ENCODE results near the gene ZNF808.

DNA sequence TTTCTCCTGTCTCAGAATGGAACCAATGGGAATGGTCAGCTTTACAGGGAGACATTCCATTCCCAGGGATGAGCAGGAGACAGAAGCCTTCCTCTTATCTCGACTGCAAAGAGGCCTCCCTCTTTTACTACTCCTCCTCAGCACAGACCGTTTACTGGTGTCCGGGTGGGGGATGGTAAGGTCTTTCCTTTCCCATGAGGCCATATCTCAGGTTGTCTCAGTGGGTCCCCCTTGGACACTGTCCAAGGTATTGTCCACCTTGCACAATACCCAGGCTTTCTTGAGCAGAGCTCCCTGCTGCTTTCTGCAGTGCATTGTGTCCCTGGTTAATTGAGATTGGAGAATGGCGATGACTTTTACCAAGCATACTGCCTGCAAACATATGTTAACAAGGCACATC, 7.5 kb upstream of the ZNF808 start:
- TF ChIP-seq POLR2A (IDR thresholded peaks at IDR 0.05; ENCODE audit: low read length), result no peak
- no peak for TF ChIP-seq GATA1 (IDR thresholded peaks at IDR 0.05; ENCODE audit: low read depth, low read length)
